Measurements from ENCODE around the gene ABCC8. TPM values are rescaled to one million over a fixed set of nuclear protein-coding genes. Genes with fewer than 3 reads are reported as not detected.

ABCC8 gene
- total and polyA plus RNA-seq, 5 donors from 2014 or later, result not detected

GRCh38 chr11:17518366-17518765, 41.7 kb upstream of the ABCC8 start:
- no peaks in the 10 kb centered on the region for H3K4me1 ChIP-seq (ENCODE audit: control insufficient read depth, insufficient read depth, low read length, poor library complexity, severe bottlenecking)
- H3K27me3 ChIP-seq (ENCODE audit: control insufficient read depth, insufficient read depth, low read length), result no peaks in the 10 kb centered on the region
- H3K27ac ChIP-seq (ENCODE audit: insufficient read depth, low read length, poor library complexity, severe bottlenecking), result no peak overlapping the region
- H3K36me3 Mint-ChIP-seq, result no peaks in the 10 kb centered on the region
- no peaks in the 10 kb centered on the region for H3K27me3 Mint-ChIP-seq
- H3K4me3 Mint-ChIP-seq, result no peak overlapping the region
- no peaks in the 10 kb centered on the region for H3K36me3 ChIP-seq (ENCODE audit: control insufficient read depth, insufficient read depth, low read length)
- H3K9me3 Mint-ChIP-seq, result no peaks in the 10 kb centered on the region
- DNase-seq (no peak), ATAC-seq (ENCODE audit: low read depth in 2 of 2) (no peak)
- H3K9me3 ChIP-seq (ENCODE audit: control insufficient read depth in 2 of 2, low read length in 2 of 2), result no peaks in the 10 kb centered on the region
- peak overlapping the region in 1 of 3 donors; percentile 52 for H3K27ac Mint-ChIP-seq
- no peaks in the 10 kb centered on the region for H3K4me1 Mint-ChIP-seq
- no peak overlapping the region for H3K4me3 ChIP-seq (ENCODE audit: low read depth, low read length)

- Histone ChIP-seq H3K9me3 (ENCODE audit: control insufficient read depth in 2 of 2, low read length in 2 of 2) (no peaks in the 10 kb centered on the region), H3K36me3 (ENCODE audit: control insufficient read depth, insufficient read depth, low read length) (no peaks in the 10 kb centered on the region), H3K4me1 (ENCODE audit: control insufficient read depth, insufficient read depth, low read length, poor library complexity, severe bottlenecking) (no peaks in the 10 kb centered on the region), H3K27ac (ENCODE audit: insufficient read depth, low read length, poor library complexity, severe bottlenecking) (no peak overlapping the region), H3K4me3 (ENCODE audit: low read depth, low read length) (no peak overlapping the region), H3K27me3 (ENCODE audit: control insufficient read depth, insufficient read depth, low read length) (no peaks in the 10 kb centered on the region)
- Mint-ChIP-seq H3K4me1 (no peaks in the 10 kb centered on the region), H3K9me3 (no peaks in the 10 kb centered on the region), H3K36me3 (no peaks in the 10 kb centered on the region), H3K27ac (no peak overlapping the region), H3K4me3 (no peak overlapping the region), H3K27me3 (no peaks in the 10 kb centered on the region)
- no peak for ATAC-seq (ENCODE audit: low read depth in 2 of 2)
- DNase-seq, result no peak
Observed at GRCh38 chr11:17517186-17517585, 40.5 kb upstream of the ABCC8 start.

- Mint-ChIP-seq H3K9me3 (no peaks in the 10 kb centered on the region), H3K27ac (no peak overlapping the region), H3K36me3 (no peaks in the 10 kb centered on the region), H3K4me1 (no peaks in the 10 kb centered on the region), H3K27me3 (no peaks in the 10 kb centered on the region), H3K4me3 (no peak overlapping the region)
- DNase-seq, result no peak
- no peak overlapping the region for H3K27ac ChIP-seq (ENCODE audit: insufficient read depth, low read length, poor library complexity, severe bottlenecking)
- no peak for ATAC-seq (ENCODE audit: low read depth in 2 of 2)
- no peaks in the 10 kb centered on the region for H3K27me3 ChIP-seq (ENCODE audit: control insufficient read depth, insufficient read depth, low read length)
- no peaks in the 10 kb centered on the region for H3K36me3 ChIP-seq (ENCODE audit: control insufficient read depth, insufficient read depth, low read length)
- no peaks in the 10 kb centered on the region for H3K9me3 ChIP-seq (ENCODE audit: control insufficient read depth in 2 of 2, low read length in 2 of 2)
- H3K4me3 ChIP-seq (ENCODE audit: low read depth, low read length), result no peak overlapping the region
- H3K4me1 ChIP-seq (ENCODE audit: control insufficient read depth, insufficient read depth, low read length, poor library complexity, severe bottlenecking), result no peaks in the 10 kb centered on the region
Observed at GRCh38 chr11:17516551-17517150, 40.0 kb upstream of the ABCC8 start.

GRCh38 chr11:17515443-17516176, 39.0 kb upstream of the ABCC8 start:
- H3K27me3 Mint-ChIP-seq, result no peaks in the 10 kb centered on the region
- H3K4me1 Mint-ChIP-seq, result no peaks in the 10 kb centered on the region
- Histone ChIP-seq H3K27ac (ENCODE audit: insufficient read depth, low read length, poor library complexity, severe bottlenecking) (no peak overlapping the region), H3K27me3 (ENCODE audit: control insufficient read depth, insufficient read depth, low read length) (no peaks in the 10 kb centered on the region), H3K36me3 (ENCODE audit: control insufficient read depth, insufficient read depth, low read length) (no peaks in the 10 kb centered on the region), H3K9me3 (ENCODE audit: control insufficient read depth in 2 of 2, low read length in 2 of 2) (no peaks in the 10 kb centered on the region), H3K4me3 (ENCODE audit: low read depth, low read length) (no peak overlapping the region), H3K4me1 (ENCODE audit: control insufficient read depth, insufficient read depth, low read length, poor library complexity, severe bottlenecking) (no peaks in the 10 kb centered on the region)
- H3K36me3 Mint-ChIP-seq, result no peaks in the 10 kb centered on the region
- no peak overlapping the region for H3K4me3 Mint-ChIP-seq
- no peak overlapping the region for H3K27ac Mint-ChIP-seq
- ATAC-seq (ENCODE audit: low read depth in 2 of 2) (no peak), DNase-seq (no peak)
- H3K9me3 Mint-ChIP-seq, result no peaks in the 10 kb centered on the region

- no peaks in the 10 kb centered on the region for H3K9me3 ChIP-seq (ENCODE audit: control insufficient read depth in 2 of 2, low read length in 2 of 2)
- no peaks in the 10 kb centered on the region for H3K9me3 Mint-ChIP-seq
- no peak overlapping the region for H3K27ac Mint-ChIP-seq
- no peak for DNase-seq
- H3K4me3 ChIP-seq (ENCODE audit: low read depth, low read length), result no peak overlapping the region
- H3K27me3 ChIP-seq (ENCODE audit: control insufficient read depth, insufficient read depth, low read length), result no peaks in the 10 kb centered on the region
- no peaks in the 10 kb centered on the region for H3K36me3 ChIP-seq (ENCODE audit: control insufficient read depth, insufficient read depth, low read length)
- no peak overlapping the region for H3K4me3 Mint-ChIP-seq
- no peak overlapping the region for H3K27ac ChIP-seq (ENCODE audit: insufficient read depth, low read length, poor library complexity, severe bottlenecking)
- peaks cover 4% of the 10 kb centered on the region for H3K27me3 Mint-ChIP-seq
- no peaks in the 10 kb centered on the region for H3K4me1 Mint-ChIP-seq
- no peaks in the 10 kb centered on the region for H3K4me1 ChIP-seq (ENCODE audit: control insufficient read depth, insufficient read depth, low read length, poor library complexity, severe bottlenecking)
- no peaks in the 10 kb centered on the region for H3K36me3 Mint-ChIP-seq
- ATAC-seq (ENCODE audit: low read depth in 2 of 2), result no peak
Observed at GRCh38 chr11:17514476-17514875, 37.8 kb upstream of the ABCC8 start.

- Histone ChIP-seq H3K4me3 (ENCODE audit: low read depth, low read length) (no peak overlapping the region), H3K27me3 (ENCODE audit: control insufficient read depth, insufficient read depth, low read length) (peaks cover 3% of the 10 kb centered on the region), H3K9me3 (ENCODE audit: control insufficient read depth in 2 of 2, low read length in 2 of 2) (no peaks in the 10 kb centered on the region), H3K36me3 (ENCODE audit: control insufficient read depth, insufficient read depth, low read length) (no peaks in the 10 kb centered on the region), H3K4me1 (ENCODE audit: control insufficient read depth, insufficient read depth, low read length, poor library complexity, severe bottlenecking) (no peaks in the 10 kb centered on the region), H3K27ac (ENCODE audit: insufficient read depth, low read length, poor library complexity, severe bottlenecking) (no peak overlapping the region)
- Mint-ChIP-seq H3K4me1 (no peaks in the 10 kb centered on the region), H3K4me3 (no peak overlapping the region), H3K27ac (no peak overlapping the region), H3K9me3 (no peaks in the 10 kb centered on the region), H3K27me3 (peaks cover 4% of the 10 kb centered on the region), H3K36me3 (no peaks in the 10 kb centered on the region)
- DNase-seq (no peak), ATAC-seq (ENCODE audit: low read depth in 2 of 2) (no peak)
Observed at GRCh38 chr11:17513853-17514252, 37.2 kb upstream of the ABCC8 start.

- H3K36me3 ChIP-seq (ENCODE audit: control insufficient read depth, insufficient read depth, low read length), result no peaks in the 10 kb centered on the region
- H3K36me3 Mint-ChIP-seq, result no peaks in the 10 kb centered on the region
- no peak overlapping the region for H3K4me3 ChIP-seq (ENCODE audit: low read depth, low read length)
- peaks cover 3% of the 10 kb centered on the region for H3K27me3 ChIP-seq (ENCODE audit: control insufficient read depth, insufficient read depth, low read length)
- no peaks in the 10 kb centered on the region for H3K4me1 ChIP-seq (ENCODE audit: control insufficient read depth, insufficient read depth, low read length, poor library complexity, severe bottlenecking)
- H3K4me3 Mint-ChIP-seq, result no peak overlapping the region
- peaks cover 4% of the 10 kb centered on the region for H3K27me3 Mint-ChIP-seq
- DNase-seq (no peak), ATAC-seq (ENCODE audit: low read depth in 2 of 2) (no peak)
- H3K4me1 Mint-ChIP-seq, result no peaks in the 10 kb centered on the region
- no peaks in the 10 kb centered on the region for H3K9me3 ChIP-seq (ENCODE audit: control insufficient read depth in 2 of 2, low read length in 2 of 2)
- H3K9me3 Mint-ChIP-seq, result no peaks in the 10 kb centered on the region
- no peak overlapping the region for H3K27ac ChIP-seq (ENCODE audit: insufficient read depth, low read length, poor library complexity, severe bottlenecking)
- no peak overlapping the region for H3K27ac Mint-ChIP-seq
Observed at GRCh38 chr11:17512101-17512500, 35.5 kb upstream of the ABCC8 start.

GRCh38 chr11:17511571-17511970, 34.9 kb upstream of the ABCC8 start:
- Mint-ChIP-seq H3K9me3 (no peaks in the 10 kb centered on the region), H3K27ac (no peak overlapping the region), H3K4me3 (no peak overlapping the region), H3K27me3 (peaks cover 4% of the 10 kb centered on the region), H3K4me1 (no peaks in the 10 kb centered on the region), H3K36me3 (no peaks in the 10 kb centered on the region)
- ATAC-seq (ENCODE audit: low read depth in 2 of 2), result no peak
- H3K4me1 ChIP-seq (ENCODE audit: control insufficient read depth, insufficient read depth, low read length, poor library complexity, severe bottlenecking), result no peaks in the 10 kb centered on the region
- H3K4me3 ChIP-seq (ENCODE audit: low read depth, low read length), result no peak overlapping the region
- H3K27me3 ChIP-seq (ENCODE audit: control insufficient read depth, insufficient read depth, low read length), result peaks cover 3% of the 10 kb centered on the region
- no peaks in the 10 kb centered on the region for H3K9me3 ChIP-seq (ENCODE audit: control insufficient read depth in 2 of 2, low read length in 2 of 2)
- H3K36me3 ChIP-seq (ENCODE audit: control insufficient read depth, insufficient read depth, low read length), result no peaks in the 10 kb centered on the region
- H3K27ac ChIP-seq (ENCODE audit: insufficient read depth, low read length, poor library complexity, severe bottlenecking), result no peak overlapping the region
- no peak for DNase-seq

All from CD4-positive, CD25-positive, alpha-beta regulatory T cell (primary cell).